IMR-90 (cell line): ENCODE data around the gene CALY. TPM values are rescaled to one million over a fixed set of nuclear protein-coding genes. Genes with fewer than 3 reads are reported as not detected.

Experiments
- ATAC-seq: fragments of 200-7000 bp; cut with Tn5 transposase; 2 replicates; pipeline ENCODE4 v1.9.1; 2020; ENCODE audit warnings: low read depth, mild to moderate bottlenecking, moderate library complexity
- BruUV-seq: library from RNA; stranded (reverse); fragments of 400-500 nt; replicated peaks from 2 replicates; lab custom pipeline; 2021; lab: Mats Ljungman, UMichigan
- CTCF ChIA-PET: fragments of 300-600 bp; formaldehyde crosslinking; extraction: SDS; loops from one replicate; lab custom pipeline; 2021; ENCODE audit warnings: antibody characterized with exemption; lab: Yijun Ruan, JAX
- POLR2A ChIA-PET: fragments of 300-600 bp; sonication (Branson Sonifier 250); formaldehyde crosslinking; loops from one replicate; lab custom pipeline; 2022; ENCODE audit warnings: antibody characterized with exemption; ENCODE audit not compliant: unreplicated experiment; lab: Charles Lee
- DNase-seq: peaks from one replicate; pipeline ENCODE4 v3.0.0; 2013
- H2AFZ ChIP-seq: replicated peaks from 2 replicates; pipeline ENCODE3; 2013; ENCODE audit warnings: low read length, mild to moderate bottlenecking; ENCODE audit not compliant: poor library complexity
- H2AK5ac ChIP-seq: 2 replicates; pipeline ENCODE4 v1.6.1; 2013; ENCODE audit warnings: low read depth, low read length, inconsistent platforms
- H2AK9ac ChIP-seq: replicated peaks from 2 replicates; pipeline ENCODE3; 2013; ENCODE audit warnings: mild to moderate bottlenecking, low read depth, low read length, moderate library complexity; ENCODE audit not compliant: poor library complexity
- H2BK120ac ChIP-seq: 2 replicates; pipeline ENCODE4 v1.6.1; 2013; ENCODE audit warnings: low read depth, low read length, inconsistent platforms
- H2BK15ac ChIP-seq: 3 replicates; pipeline ENCODE4 v1.6.1; 2013; ENCODE audit warnings: low read depth, low read length, inconsistent platforms
- H2BK20ac ChIP-seq: 2 replicates; pipeline ENCODE4 v1.6.1; 2013; ENCODE audit warnings: low read depth, mild to moderate bottlenecking, inconsistent platforms, low read length, moderate library complexity
- H2BK5ac ChIP-seq: 2 replicates; pipeline ENCODE4 v1.6.1; 2013; ENCODE audit warnings: mild to moderate bottlenecking, low read depth, low read length, inconsistent platforms; ENCODE audit not compliant: poor library complexity, severe bottlenecking
- H3K14ac ChIP-seq: replicated peaks from 2 replicates; pipeline ENCODE4 v1.6.1; 2013; ENCODE audit warnings: low read depth, low read length, inconsistent platforms
- H3K18ac ChIP-seq: 2 replicates; pipeline ENCODE4 v1.6.1; 2013; ENCODE audit warnings: low read depth, low read length, control low read depth
- H3K23ac ChIP-seq: 2 replicates; pipeline ENCODE4 v1.6.1; 2013; ENCODE audit warnings: low read depth, low read length, inconsistent platforms
- H3K27ac ChIP-seq: 2 replicates; pipeline ENCODE4 v1.5.1; 2013; ENCODE audit warnings: mild to moderate bottlenecking, control low read depth, low read length; ENCODE audit not compliant: insufficient read depth
- H3K27me3 ChIP-seq: 2 replicates; pipeline ENCODE4 v1.6.1; 2013; ENCODE audit warnings: low read length; ENCODE audit not compliant: control insufficient read depth, insufficient read depth
- H3K36me3 ChIP-seq: 2 replicates; pipeline ENCODE4 v1.6.1; 2013; ENCODE audit warnings: low read length, mixed read lengths; ENCODE audit not compliant: control insufficient read depth, insufficient read depth
- H3K4ac ChIP-seq: 2 replicates; pipeline ENCODE4 v1.6.1; 2013; ENCODE audit warnings: low read depth, low read length, inconsistent platforms
- H3K4me1 ChIP-seq: 2 replicates; pipeline ENCODE4 v1.6.1; 2013; ENCODE audit warnings: low read length, mixed read lengths; ENCODE audit not compliant: control insufficient read depth, insufficient read depth
- H3K4me2 ChIP-seq: 2 replicates; pipeline ENCODE4 v1.6.1; 2013; ENCODE audit warnings: low read depth, mild to moderate bottlenecking, control low read depth, low read length, moderate library complexity
- H3K4me3 ChIP-seq: 2 replicates; pipeline ENCODE4 v1.5.1; 2013; ENCODE audit warnings: low read depth, mild to moderate bottlenecking, control low read depth, low read length, moderate library complexity; ENCODE audit not compliant: insufficient read depth
- H3K56ac ChIP-seq: 2 replicates; pipeline ENCODE4 v1.6.1; 2013; ENCODE audit warnings: low read length, inconsistent platforms; ENCODE audit not compliant: insufficient read depth; ENCODE audit errors: extremely low read depth
- H3K79me1 ChIP-seq, 2 experiments: 2 replicates each; pipeline ENCODE4 v1.6.1; 2013; ENCODE audit warnings: low read length in 2 of 2, inconsistent platforms in 1 of 2, low read depth in 1 of 2
- H3K9ac ChIP-seq: 2 replicates; pipeline ENCODE4 v1.6.1; 2013; ENCODE audit warnings: low read depth, low read length, control low read depth
- H3K9me1 ChIP-seq: 2 replicates; pipeline ENCODE4 v1.6.1; 2013; ENCODE audit warnings: low read length, inconsistent platforms; ENCODE audit not compliant: insufficient read depth
- H3K9me3 ChIP-seq: 2 replicates; pipeline ENCODE4 v1.6.1; 2013; ENCODE audit warnings: low read length; ENCODE audit not compliant: control insufficient read depth, insufficient read depth
- H4K20me1 ChIP-seq: 2 replicates; pipeline ENCODE4 v1.6.1; 2013; ENCODE audit warnings: low read length, inconsistent platforms; ENCODE audit not compliant: insufficient read depth
- H4K5ac ChIP-seq: 2 replicates; pipeline ENCODE4 v1.6.1; 2013; ENCODE audit warnings: mild to moderate bottlenecking, low read depth, low read length, control low read depth
- H4K8ac ChIP-seq, 2 experiments: 2 replicates each; pipeline ENCODE4 v1.6.1; 2013; ENCODE audit warnings: low read depth in 2 of 2, low read length in 2 of 2, control low read depth in 1 of 2, inconsistent platforms in 1 of 2
- H4K91ac ChIP-seq: 2 replicates; pipeline ENCODE4 v1.6.1; 2013; ENCODE audit warnings: low read depth, low read length, inconsistent platforms; ENCODE audit not compliant: insufficient read depth
- BHLHE40 ChIP-seq: fragments of 150-350 bp; IDR thresholded peaks from 2 replicates; pipeline ENCODE4 v1.6.1; 2016; ENCODE audit warnings: mild to moderate bottlenecking, low read depth, low read length
- CHD1 ChIP-seq: IDR thresholded peaks from 2 replicates; pipeline ENCODE4 v1.6.1; 2012; ENCODE audit warnings: low read depth, low read length, improper control_type of control experiment
- CTCF ChIP-seq: conservative IDR thresholded peaks from 2 replicates; pipeline ENCODE4 v1.5.1; 2012; ENCODE audit warnings: mild to moderate bottlenecking, low read depth, low read length, improper control_type of control experiment
- FOS ChIP-seq: fragments of 150-350 bp; IDR thresholded peaks from 2 replicates; pipeline ENCODE4 v1.6.1; 2016; ENCODE audit warnings: low read depth, low read length
- MAFK ChIP-seq: IDR thresholded peaks from 2 replicates; pipeline ENCODE4 v1.6.1; 2012; ENCODE audit warnings: low read depth, low read length, improper control_type of control experiment
- NFE2L2 ChIP-seq: fragments of 150-350 bp; IDR thresholded peaks from 2 replicates; pipeline ENCODE4 v1.6.1; 2016; ENCODE audit warnings: low read depth, mild to moderate bottlenecking, low read length
- POLR2A ChIP-seq: IDR thresholded peaks from 2 replicates; pipeline ENCODE4 v1.6.1; 2012; ENCODE audit warnings: mild to moderate bottlenecking, low read depth, low read length
- WGBS, 2 experiments: methylation state at CpG; one replicate each; pipeline versions ENCODE4 v1.1.5 to v1.1.7; 2013; ENCODE audit warnings: missing lambda C conversion rate in 2 of 2; ENCODE audit not compliant: insufficient read length in 1 of 2; ENCODE audit errors: extremely low coverage in 2 of 2; 5-methylcytosine and 5-hydroxymethylcytosine counted together
- dilution Hi-C: fragments of 300-500 bp; cut with HindIII; formaldehyde crosslinking; loops from one replicate; pipeline ENCODE4 v1.14.3; 2018; ENCODE audit warnings: low sequenced_read_pairs; ENCODE audit not compliant: unreplicated experiment
- in situ Hi-C: fragments of 300-500 bp; cut with MboI; formaldehyde crosslinking; loops from 3 replicates; pipeline ENCODE4 v1.14.3; 2019; ENCODE audit warnings: low sequenced_read_pairs, inconsistent platforms, mixed read lengths
- intact Hi-C: fragments of 100-400 bp; cut with micrococcal nuclease; formaldehyde crosslinking; loops from 2 replicates; pipeline ENCODE4 v1.10.0; 2022
- polyA plus RNA-seq, 3 experiments: library from polyadenylated mRNA; depleted of rRNA; stranded (reverse); fragments of >200 nt; gene quantifications; 2 replicates each; pipeline ENCODE4 v1.2.3, GENCODE V29; 2012; ENCODE audit warnings: low replicate concordance in 1 of 3
- total RNA-seq: library from RNA; depleted of rRNA; stranded (reverse); fragments of >200 nt; gene quantifications from 2 replicates; pipeline ENCODE4 v1.2.3, GENCODE V29; 2012
- TF ChIP-seq, protein P1 (sequence below): fragments of 150-350 bp; IDR thresholded peaks from 2 replicates; pipeline ENCODE4 v1.6.1; 2016; ENCODE audit warnings: low read depth, mild to moderate bottlenecking, low read length, moderate library complexity, borderline replicate concordance

CALY gene
- total and polyA plus RNA-seq, 2 of the 4 experiments (the other 2 are of a cell fraction) = 0.34 TPM; not detected in 1

- H3K27ac ChIP-seq = no peak overlapping the region
- DNase-seq (no peak), ATAC-seq (no peak)
- POLR2A ChIA-PET = no interaction called here
- H3K4me2 ChIP-seq = no peak overlapping the region
- no peak overlapping the region for H2AFZ ChIP-seq
- H2AK9ac ChIP-seq = no peak overlapping the region
- intact Hi-C loops (no loop called here), dilution Hi-C loops (no loop called here), in situ Hi-C loops (no loop called here)
- no peak overlapping the region for H3K9ac ChIP-seq
- no peak overlapping the region for H3K4me3 ChIP-seq
- no peak overlapping the region for H3K56ac ChIP-seq
- H3K79me1 ChIP-seq = no peaks in the 10 kb centered on the region
- CTCF ChIA-PET = no interaction called here
- H4K8ac ChIP-seq = no peak overlapping the region
- no peak overlapping the region for H3K18ac ChIP-seq
- no peaks in the 10 kb centered on the region for H3K9me3 ChIP-seq
- no TSS peak for BruUV-seq
- H3K23ac ChIP-seq = no peak overlapping the region
- H3K9me1 ChIP-seq = peaks cover 3% of the 10 kb centered on the region; the same call in 1 of the 2 replicates
- no peak overlapping the region for H2BK5ac ChIP-seq
- H4K5ac ChIP-seq = no peak overlapping the region
- no peaks in the 10 kb centered on the region for H4K20me1 ChIP-seq
- peaks cover 8% of the 10 kb centered on the region; the same call in 1 of the 2 replicates for H3K36me3 ChIP-seq
- H4K91ac ChIP-seq = no peak overlapping the region
- H3K14ac ChIP-seq = no peak overlapping the region
- H3K4me1 ChIP-seq = no peaks in the 10 kb centered on the region
- WGBS, 2 experiments = 79% methylated on average over 2 of the region's 9 CpGs; no CpG with 5 or more reads in 1 of the 2 experiments
- H3K4ac ChIP-seq = no peak overlapping the region
- no peak overlapping the region for H2BK20ac ChIP-seq
- H3K27me3 ChIP-seq = no peaks in the 10 kb centered on the region; the same call in 1 of the 2 replicates
- no peak overlapping the region for H2BK15ac ChIP-seq
- H2BK120ac ChIP-seq = no peak overlapping the region
- TF ChIP-seq CHD1 = no peak
- no peak for TF ChIP-seq BHLHE40
- no peak for TF ChIP-seq POLR2A
- no peak for TF ChIP-seq MAFK
- TF ChIP-seq, protein P1, sequence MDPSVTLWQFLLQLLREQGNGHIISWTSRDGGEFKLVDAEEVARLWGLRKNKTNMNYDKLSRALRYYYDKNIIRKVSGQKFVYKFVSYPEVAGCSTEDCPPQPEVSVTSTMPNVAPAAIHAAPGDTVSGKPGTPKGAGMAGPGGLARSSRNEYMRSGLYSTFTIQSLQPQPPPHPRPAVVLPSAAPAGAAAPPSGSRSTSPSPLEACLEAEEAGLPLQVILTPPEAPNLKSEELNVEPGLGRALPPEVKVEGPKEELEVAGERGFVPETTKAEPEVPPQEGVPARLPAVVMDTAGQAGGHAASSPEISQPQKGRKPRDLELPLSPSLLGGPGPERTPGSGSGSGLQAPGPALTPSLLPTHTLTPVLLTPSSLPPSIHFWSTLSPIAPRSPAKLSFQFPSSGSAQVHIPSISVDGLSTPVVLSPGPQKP = no peak
- no peak for TF ChIP-seq CTCF
- TF ChIP-seq NFE2L2 = no peak
- TF ChIP-seq FOS = no peak
- H2AK5ac ChIP-seq = no peak overlapping the region
These were observed 20.4 kb downstream of the CALY start for GRCh38 chr10:133316266-133316665.
